Mucosa of rectum (tissue), 2 donors: ENCODE data around the gene RBMS1.
"Not testable (repeated sequence)": the region's sequence is repeated elsewhere in the genome, so short reads cannot be mapped to it uniquely, and the experiment has no call there.

Experiments used
- H3K27ac ChIP-seq, 2 donors: one replicate each; pipeline ENCODE4 v1.7.0; 2013; ENCODE audit warnings: inconsistent platforms in 2 of 2, low read depth in 2 of 2, low read length in 2 of 2
- H3K27me3 ChIP-seq, 2 donors: one replicate each; pipeline ENCODE4 v1.7.0; 2013; ENCODE audit warnings: low read length in 2 of 2; ENCODE audit not compliant: control insufficient read depth in 2 of 2, insufficient read depth in 2 of 2
- H3K36me3 ChIP-seq, 2 donors: one replicate each; pipeline ENCODE4 v1.7.0; 2013; ENCODE audit warnings: low read length in 2 of 2; ENCODE audit not compliant: control insufficient read depth in 2 of 2, insufficient read depth in 2 of 2
- H3K4me1 ChIP-seq, 2 donors: one replicate each; pipeline ENCODE4 v1.7.0; 2013; ENCODE audit warnings: low read length in 2 of 2, mild to moderate bottlenecking in 1 of 2; ENCODE audit not compliant: control insufficient read depth in 2 of 2, insufficient read depth in 2 of 2
- H3K4me3 ChIP-seq, 2 donors: one replicate each; pipeline ENCODE4 v1.7.0; 2013; ENCODE audit warnings: low read length in 2 of 2
- H3K9ac ChIP-seq, 2 donors: one replicate each; pipeline ENCODE4 v1.7.0; 2013; ENCODE audit warnings: low read length in 2 of 2, low read depth in 1 of 2, mild to moderate bottlenecking in 1 of 2
- H3K9me3 ChIP-seq, 2 donors: one replicate each; pipeline ENCODE4 v1.7.0; 2013; ENCODE audit warnings: low read length in 2 of 2; ENCODE audit not compliant: control insufficient read depth in 2 of 2
- donor health status: healthy.
- donor health status: Normal muscosa, but diverticular disease.

The RBMS1 gene

DNA sequence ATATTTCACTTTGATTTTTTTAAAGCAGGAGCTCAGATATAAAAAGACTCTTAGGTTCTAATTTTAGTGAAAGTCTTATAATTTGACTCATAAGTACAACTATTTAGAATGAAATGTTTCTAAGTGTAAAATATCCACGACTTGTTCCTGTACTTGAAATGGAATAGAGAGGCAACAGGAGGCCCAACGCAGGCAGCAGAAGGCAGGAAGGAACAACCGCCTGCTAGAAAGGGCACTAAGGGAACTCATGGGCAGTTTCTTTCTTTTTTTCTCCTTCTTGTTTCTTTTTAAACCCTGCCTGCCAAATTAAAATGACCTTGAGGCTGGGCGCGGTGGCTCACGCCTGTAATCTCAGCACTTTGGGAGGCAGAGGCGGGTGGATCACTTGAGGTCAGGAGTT, 51.0 kb downstream of the RBMS1 start:
- Histone ChIP-seq H3K9me3 (no peaks in the 10 kb centered on the region), H3K27ac (no peak overlapping the region), H3K4me1 (no peaks in the 10 kb centered on the region), H3K4me3 (no peak overlapping the region), H3K27me3 (peaks cover 0 to 7% of the 10 kb centered on the region in 2 donors), H3K36me3 (no peaks in the 10 kb centered on the region), H3K9ac (no peak overlapping the region)

GRCh38 chr2:160440888-160441287, 52.7 kb downstream of the RBMS1 start:
- Histone ChIP-seq H3K36me3 (no peaks in the 10 kb centered on the region), H3K27ac (no peak overlapping the region), H3K4me1 (no peaks in the 10 kb centered on the region), H3K27me3 (peaks cover 0 to 12% of the 10 kb centered on the region in 2 donors), H3K4me3 (no peak overlapping the region), H3K9ac (no peak overlapping the region), H3K9me3 (no peaks in the 10 kb centered on the region)

DNA sequence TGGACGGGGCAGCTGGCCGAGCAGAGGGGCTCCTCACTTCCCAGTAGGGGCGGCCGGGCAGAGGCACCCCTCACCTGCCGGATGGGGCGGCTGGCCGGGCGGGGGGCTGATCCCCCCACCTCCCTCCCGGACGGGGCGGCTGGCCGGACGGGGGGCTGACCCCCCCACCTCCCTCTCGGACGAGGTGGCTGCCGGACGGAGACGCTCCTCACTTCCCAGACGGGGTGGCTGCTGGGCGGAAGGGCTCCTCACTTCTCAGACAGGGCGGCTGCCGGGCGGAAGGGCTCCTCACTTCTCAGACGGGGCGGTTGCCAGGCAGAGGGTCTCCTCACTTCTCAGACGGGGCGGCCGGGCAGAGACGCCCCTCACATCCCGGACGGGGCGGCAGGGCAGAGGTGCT, 54.6 kb downstream of the RBMS1 start:
- not testable (repeated sequence) for H3K9ac ChIP-seq, H3K4me1 ChIP-seq, H3K4me3 ChIP-seq, H3K27ac ChIP-seq, H3K9me3 ChIP-seq, H3K36me3 ChIP-seq
- H3K27me3 ChIP-seq: peaks cover 8 to 22% of the 10 kb centered on the region in 2 donors

DNA sequence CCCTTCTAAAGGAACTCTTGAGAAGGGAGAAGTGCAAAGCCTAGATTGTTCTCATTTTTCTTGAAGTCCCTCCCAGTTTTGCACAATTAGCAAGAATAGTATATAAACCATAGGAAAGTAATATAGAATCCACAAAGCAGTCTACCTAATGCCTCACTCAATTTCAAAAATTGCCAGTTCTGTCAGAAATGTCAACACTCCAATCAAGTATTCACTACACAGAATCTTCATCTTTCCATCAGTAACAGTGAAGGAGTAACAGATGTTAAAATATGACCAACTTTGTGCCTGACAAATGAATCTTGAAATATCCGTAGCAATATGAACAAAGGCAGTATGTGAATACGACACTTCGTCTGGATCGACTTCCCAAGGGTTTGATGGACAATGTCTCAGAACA, 56.3 kb downstream of the RBMS1 start:
- H3K4me3 ChIP-seq: no peak overlapping the region
- no peaks in the 10 kb centered on the region for H3K36me3 ChIP-seq
- no peaks in the 10 kb centered on the region for H3K9me3 ChIP-seq
- no peak overlapping the region for H3K27ac ChIP-seq
- peaks cover 8 to 29% of the 10 kb centered on the region in 2 donors for H3K27me3 ChIP-seq
- H3K9ac ChIP-seq: no peak overlapping the region
- peaks cover 0 to 3% of the 10 kb centered on the region in 2 donors for H3K4me1 ChIP-seq

DNA sequence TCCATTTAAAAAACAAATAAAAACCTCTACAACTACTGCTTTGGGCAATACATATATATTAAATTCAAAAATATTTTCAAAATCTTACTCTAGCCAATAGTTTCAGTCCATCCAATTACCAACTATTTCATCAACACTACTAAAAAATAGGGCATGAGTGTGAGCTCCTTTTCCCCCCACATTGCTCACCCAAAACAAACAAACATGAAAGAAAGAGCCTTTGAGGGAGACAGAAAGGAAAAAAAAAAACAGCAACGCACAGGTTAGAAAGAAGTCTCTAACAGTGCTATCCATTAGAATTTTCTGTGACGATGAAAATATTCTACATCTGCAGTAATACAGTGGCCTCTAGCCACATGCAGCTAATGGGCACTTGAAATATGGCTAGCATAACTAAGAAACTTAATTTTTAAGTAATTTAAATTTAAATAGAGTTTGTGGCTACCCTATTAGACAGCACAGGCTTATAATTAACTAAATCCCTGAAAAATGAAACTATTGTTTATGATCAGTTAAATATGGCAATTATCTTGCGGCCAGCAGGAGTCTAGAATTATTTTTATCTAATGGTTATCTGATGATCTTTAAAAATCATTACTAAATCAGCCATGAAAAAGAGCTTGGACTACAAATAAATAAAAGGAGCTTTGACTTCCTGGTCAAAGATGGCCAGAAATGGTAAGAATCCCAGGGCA, 59.2 kb downstream of the RBMS1 start:
- peaks cover 8 to 36% of the 10 kb centered on the region in 2 donors for H3K27me3 ChIP-seq
- peaks cover 0 to 3% of the 10 kb centered on the region in 2 donors for H3K4me1 ChIP-seq
- H3K27ac ChIP-seq: no peak overlapping the region

DNA sequence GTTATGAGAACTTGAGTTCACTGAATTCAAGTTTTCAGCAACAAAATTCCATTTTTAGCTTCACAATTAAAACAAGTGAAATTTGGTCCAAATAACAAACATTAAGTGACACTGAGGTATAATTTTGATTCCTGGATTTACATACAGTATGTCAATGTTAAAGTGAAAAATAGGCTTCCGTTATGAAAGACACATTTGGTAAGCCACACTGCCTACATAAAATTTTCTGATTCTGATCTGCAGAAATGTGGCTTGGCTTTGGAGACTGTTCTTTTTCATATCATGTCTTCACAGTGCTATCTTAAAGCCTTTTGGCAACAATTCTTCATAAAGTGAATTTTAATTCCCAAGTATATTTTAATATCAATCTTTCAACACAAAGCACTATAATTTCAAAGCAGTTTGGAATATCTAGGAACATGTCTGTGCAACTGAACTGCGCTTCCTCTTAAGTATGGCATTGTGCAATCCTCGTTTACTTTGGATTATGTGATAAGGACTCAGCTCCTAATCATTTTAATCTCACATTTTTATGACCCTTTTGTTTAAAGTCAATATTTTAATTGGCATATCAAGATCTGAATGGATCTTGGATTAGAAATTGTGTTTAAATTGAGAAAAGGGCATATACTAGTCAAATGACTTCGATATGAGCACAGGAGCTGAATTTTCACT, 60.0 kb downstream of the RBMS1 start:
- Histone ChIP-seq H3K27ac (no peak overlapping the region), H3K4me3 (no peak overlapping the region), H3K9me3 (peaks cover 0 to 6% of the 10 kb centered on the region in 2 donors), H3K36me3 (no peaks in the 10 kb centered on the region), H3K27me3 (peaks cover 8 to 36% of the 10 kb centered on the region in 2 donors), H3K9ac (no peak overlapping the region), H3K4me1 (peaks cover 2 to 3% of the 10 kb centered on the region in 2 donors)

More for the DNA sequence above, 59.2 kb downstream of the RBMS1 start:
- H3K4me3 ChIP-seq: no peak overlapping the region
- no peaks in the 10 kb centered on the region for H3K36me3 ChIP-seq
- peaks cover 0 to 6% of the 10 kb centered on the region in 2 donors for H3K9me3 ChIP-seq
- H3K9ac ChIP-seq: no peak overlapping the region

- H3K4me1 ChIP-seq: peaks cover 3 to 4% of the 10 kb centered on the region in 2 donors
- H3K36me3 ChIP-seq: no peaks in the 10 kb centered on the region
- H3K4me3 ChIP-seq: no peak overlapping the region
- peaks cover 0 to 6% of the 10 kb centered on the region in 2 donors for H3K9me3 ChIP-seq
- peaks cover 8 to 36% of the 10 kb centered on the region in 2 donors for H3K27me3 ChIP-seq
- no peak overlapping the region for H3K27ac ChIP-seq
- H3K9ac ChIP-seq: no peak overlapping the region
Measured at GRCh38 chr2:160432633-160433032, 61.0 kb downstream of the RBMS1 start.

DNA sequence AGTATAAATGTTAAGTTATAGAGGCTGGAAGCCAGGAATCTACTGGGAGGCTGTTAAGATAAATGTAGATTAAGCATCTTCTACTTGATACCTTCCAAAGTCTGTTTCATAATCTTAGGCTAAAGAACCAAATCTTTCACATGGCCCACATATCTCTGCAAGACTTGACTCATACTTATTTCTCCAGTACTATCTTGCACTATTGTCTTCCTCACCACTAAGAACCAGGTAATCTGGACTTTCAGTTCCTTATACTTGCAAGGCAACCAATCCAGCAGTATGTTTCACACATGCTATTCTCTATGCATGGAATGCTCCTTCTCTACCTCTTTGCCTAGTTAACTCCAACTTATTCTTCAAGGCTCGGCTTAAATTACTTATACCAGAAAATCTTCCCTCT, 62.2 kb downstream of the RBMS1 start:
- H3K36me3 ChIP-seq: no peaks in the 10 kb centered on the region
- no peak overlapping the region for H3K27ac ChIP-seq
- peaks cover 0 to 6% of the 10 kb centered on the region in 2 donors for H3K9me3 ChIP-seq
- peaks cover 8 to 36% of the 10 kb centered on the region in 2 donors for H3K27me3 ChIP-seq
- no peak overlapping the region for H3K4me3 ChIP-seq
- peaks cover 3 to 4% of the 10 kb centered on the region in 2 donors for H3K4me1 ChIP-seq
- H3K9ac ChIP-seq: no peak overlapping the region

GRCh38 chr2:160430001-160430344, 63.6 kb downstream of the RBMS1 start:
- peaks cover 10 to 27% of the 10 kb centered on the region in 2 donors for H3K27me3 ChIP-seq
- peaks cover 0 to 6% of the 10 kb centered on the region in 2 donors for H3K9me3 ChIP-seq
- no peak overlapping the region for H3K27ac ChIP-seq
- peaks cover 3 to 4% of the 10 kb centered on the region in 2 donors for H3K4me1 ChIP-seq
- no peak overlapping the region for H3K9ac ChIP-seq
- H3K36me3 ChIP-seq: no peaks in the 10 kb centered on the region
- H3K4me3 ChIP-seq: no peak overlapping the region

DNA sequence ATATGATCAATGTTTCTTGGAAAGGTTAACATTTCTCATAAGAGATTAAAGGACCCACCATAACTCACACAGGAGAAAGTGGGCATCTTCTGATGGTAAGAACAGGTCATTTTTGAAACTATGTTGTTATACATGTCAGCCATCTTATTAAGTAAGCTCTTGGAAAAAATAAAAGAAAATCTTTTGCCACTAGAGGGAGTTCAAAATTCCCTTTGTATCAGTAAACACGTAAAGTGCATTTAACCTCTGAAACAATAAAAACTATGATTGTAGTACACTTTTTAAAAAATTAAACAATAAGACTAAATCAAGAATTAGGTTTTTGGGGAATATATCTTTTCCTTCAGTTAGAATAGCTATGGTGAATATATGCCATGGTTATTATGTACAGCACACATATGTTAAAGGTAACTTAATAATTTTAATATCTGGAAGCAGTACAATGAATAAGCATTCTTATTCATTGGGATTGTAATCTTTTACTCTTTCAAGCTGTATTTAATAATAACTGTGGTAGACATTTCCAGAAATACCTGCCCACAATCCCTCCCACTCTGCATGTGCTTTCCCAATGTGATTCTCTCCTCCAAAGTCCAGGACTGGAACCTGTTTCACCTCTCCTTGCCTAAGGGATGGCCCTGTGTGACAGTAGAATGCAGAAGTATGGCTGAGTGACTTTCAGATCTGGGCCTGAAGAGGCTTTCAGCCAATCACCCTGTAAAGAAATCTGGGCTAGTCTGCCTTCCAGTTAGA, 64.2 kb downstream of the RBMS1 start:
- Histone ChIP-seq H3K9ac (no peak overlapping the region), H3K27ac (no peak overlapping the region), H3K36me3 (no peaks in the 10 kb centered on the region), H3K9me3 (peaks cover 0 to 6% of the 10 kb centered on the region in 2 donors), H3K4me1 (peaks cover 3 to 4% of the 10 kb centered on the region in 2 donors), H3K4me3 (no peak overlapping the region), H3K27me3 (peaks cover 5 to 27% of the 10 kb centered on the region in 2 donors)
